ENCODE data around the gene ADGRE2.
"Not testable (repeated sequence)": the region's sequence is repeated elsewhere in the genome, so short reads cannot be mapped to it uniquely, and the experiment has no call there.

The ADGRE2 gene

DNA sequence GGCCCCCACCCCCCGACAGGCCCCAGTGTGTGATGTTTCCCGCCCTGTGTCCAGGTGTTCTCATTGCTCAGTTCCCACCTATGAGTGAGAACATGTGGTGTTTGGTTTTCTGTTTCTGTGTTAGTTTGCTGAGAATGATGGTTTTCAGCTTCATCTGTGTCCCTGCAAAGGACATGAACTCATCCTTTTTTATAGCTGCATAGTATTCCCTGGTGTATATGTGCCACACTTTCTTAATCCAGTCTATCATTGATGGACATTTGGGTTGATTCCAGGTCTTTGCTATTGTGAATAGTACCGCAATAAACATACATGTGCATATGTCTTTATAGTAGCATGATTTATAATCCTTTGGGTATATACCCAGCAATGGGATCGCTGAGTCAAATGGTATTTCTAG is 715 bp downstream of the ADGRE2 start:
- not testable (repeated sequence) for DNase-seq

DNA sequence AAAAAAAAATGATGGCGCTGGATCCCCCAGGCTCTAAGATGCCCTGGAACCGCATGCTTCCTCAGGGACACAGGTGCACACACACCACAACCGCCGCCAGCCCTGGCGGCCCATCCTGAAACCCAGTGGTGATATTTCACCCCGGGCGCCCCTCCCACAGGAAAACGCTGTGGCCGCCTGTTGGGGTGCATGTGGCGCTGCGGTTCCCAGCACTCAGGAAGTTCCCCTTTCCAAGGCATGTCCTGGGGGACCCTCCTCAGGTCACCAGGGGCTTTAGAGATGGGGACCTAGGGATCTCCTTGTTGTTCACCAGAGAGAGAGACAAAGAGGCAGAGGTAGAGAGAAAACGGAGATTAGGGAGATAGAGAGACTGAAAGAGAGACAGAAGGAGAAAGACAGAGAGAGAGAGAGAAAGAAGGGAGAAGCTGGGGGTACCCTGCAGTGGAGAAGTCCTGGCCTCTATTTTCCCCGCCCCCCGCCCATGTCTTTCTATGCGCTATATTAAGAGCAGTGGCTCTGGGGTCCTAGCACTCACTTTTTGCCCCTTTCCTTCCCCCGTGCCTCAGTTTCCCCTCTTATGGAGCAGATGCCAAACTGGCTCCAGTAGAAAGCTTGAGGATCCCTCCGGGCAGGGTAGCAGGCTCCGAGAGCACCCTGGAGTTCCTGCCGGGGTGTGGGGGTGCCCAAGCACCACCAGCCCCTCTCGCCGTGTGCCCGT is 2.3 kb downstream of the ADGRE2 start:
- DNase-seq = no peak

DNA sequence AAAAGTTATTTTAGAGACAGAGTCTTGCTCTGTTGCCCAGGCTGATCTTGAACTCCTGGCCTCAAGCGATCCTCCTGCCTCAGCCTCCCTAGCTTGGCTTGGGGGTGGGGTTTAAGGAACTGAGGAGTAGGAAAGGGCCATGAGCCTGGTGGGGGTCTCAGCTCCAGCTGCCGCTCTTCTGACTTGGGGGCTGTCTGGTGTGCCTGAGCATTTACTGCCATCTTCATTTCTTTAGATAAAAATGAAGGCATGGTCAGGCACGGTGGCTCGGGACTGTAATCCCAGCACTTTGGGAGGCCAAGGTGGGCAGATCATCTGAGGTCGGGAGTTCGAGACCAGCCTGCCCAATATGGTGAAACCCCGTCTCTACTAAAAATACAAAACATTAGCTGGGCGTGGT is 3.0 kb downstream of the ADGRE2 start:
- not testable (repeated sequence) for DNase-seq

DNA sequence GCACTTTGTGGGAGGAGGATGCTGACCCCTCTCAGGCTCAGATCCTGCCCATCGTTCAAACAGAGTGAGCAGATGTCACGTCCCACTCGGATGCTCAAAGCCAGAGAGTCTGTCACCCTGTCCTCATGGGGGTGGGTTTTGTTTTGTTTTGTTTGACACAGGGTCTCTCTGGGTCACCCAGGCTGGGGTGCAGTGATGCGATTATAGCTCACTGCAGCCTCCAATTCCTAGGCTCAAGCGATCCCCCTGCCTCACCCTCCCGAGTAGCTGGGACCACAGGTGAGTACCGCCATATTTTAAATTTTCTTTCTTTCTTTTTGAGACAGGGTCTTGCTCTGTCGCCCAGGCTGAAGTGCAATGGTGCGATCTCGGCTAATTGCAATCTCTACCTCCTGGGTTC is 4.0 kb downstream of the ADGRE2 start:
- DNase-seq = no peak

DNA sequence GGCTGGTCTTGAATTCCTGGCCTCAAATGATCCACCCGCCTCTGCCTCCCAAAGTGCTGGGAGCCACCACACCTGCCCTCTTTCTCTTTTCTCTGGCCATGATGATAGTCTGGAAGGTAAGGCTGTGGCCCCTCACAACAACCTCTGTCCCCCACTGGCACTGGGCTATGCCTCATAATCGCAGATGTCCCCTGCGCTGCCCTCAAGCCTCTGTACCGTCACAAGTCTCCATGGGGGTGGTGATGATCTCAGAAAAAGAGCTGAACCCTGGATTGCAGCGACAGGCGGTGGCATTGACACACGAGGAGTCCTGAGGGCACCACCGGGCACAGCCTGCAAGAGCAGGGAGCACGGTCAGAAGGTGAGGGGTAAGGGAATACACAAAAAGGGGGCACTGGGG is 4.6 kb downstream of the ADGRE2 start:
- not testable (repeated sequence) for DNase-seq

DNA sequence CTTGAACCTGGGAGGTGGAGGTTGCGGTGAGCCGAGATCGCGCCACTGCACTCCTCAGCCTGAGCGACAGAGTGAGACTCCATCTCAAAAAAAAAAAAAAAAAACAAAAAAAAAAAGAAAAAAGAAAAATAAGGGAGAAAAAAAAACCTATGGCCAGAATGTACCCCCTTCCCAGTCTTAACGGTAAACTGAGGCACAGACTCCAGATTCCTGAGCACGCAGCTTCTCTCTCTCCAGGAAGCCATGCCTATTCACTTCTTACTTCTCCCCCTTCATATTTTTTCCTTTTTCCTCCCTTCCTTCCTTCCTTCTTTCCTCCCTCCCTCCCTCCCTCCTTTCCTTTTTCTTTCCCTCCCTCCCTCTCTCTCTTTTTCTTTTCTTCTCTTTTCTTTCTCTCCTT is 5.4 kb downstream of the ADGRE2 start:
- DNase-seq = no peak

DNA sequence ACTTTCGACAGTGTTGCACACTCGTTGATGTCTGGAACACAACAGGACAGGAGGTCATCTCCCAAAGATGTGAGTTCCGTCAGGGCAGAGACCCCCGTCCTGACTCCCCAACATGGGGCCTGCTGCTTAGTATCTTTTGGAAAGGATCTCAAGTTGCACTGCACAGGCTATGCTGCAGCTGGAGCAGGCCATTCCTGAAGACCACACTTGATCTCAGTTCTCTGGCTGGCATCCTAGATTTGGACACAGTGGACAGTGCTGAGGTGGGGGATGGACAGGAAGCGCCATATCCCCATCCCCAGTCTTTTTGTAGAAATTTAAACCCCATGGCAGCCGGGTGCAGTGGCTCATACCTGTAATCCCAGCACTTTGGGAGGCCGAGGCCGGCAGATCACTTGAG is 5.9 kb downstream of the ADGRE2 start:
- DNase-seq = no peak

DNA sequence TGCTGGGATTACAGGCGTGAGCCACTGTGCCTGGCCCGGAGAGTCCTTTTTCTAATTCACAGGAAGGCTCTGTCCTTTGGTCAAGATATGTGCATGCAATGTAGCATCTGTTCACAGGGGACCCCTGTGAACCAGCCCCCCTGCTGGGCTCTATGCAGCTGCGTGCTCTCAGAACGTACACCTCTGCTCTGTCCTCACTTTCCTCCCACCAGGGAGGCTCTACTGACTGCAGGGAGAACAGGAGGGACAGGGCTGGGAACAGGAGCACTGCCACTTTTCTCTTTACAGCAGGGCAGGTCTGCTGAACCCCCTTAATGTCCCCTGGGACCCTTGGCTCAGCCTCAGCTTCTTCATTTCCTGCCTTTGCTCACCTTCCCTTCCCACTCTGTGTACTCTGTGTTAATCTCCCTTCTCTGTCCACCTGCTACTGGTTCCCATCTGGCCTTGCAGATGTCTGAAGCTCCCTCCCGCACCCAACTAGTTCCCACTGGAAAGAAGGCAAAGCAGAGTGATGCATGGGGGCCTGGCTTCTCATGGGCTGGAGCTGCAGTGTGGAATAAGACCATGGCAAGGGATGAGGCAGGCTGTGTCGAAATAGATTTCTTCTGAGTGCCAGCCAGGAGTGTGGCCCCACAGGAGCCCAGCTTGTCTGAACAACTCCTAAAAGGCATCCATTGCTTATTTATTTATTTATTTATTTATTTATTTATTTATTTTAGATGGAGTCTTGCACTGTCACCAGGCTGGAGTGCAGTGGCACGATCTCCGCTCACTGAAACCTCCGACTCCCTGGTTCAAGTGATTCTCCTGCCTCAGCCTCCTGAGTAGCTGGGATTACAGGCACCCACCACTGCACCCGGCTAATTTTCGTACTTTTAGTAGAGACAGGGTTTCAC is 7.2 kb downstream of the ADGRE2 start:
- no peak for DNase-seq

DNA sequence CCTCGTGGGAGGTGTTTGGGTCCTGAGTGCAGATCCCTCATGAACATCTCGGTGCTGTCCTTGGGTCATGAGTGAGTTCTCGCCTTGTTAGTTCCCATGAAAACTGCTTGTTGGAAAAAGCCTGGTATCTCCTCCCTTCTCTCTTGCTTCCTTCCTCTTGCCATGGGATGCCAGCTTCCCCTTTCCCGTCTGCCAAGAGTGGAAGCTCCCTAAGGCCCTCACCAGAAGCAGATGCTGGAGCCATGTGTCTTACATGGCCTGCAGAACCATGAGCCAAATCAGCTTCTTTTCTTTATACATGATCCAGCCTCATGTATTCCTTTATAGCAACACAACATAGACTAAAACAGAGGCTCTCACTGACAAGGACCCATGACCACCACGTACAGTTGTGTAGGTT is 8.2 kb downstream of the ADGRE2 start:
- DNase-seq = no peak

DNA sequence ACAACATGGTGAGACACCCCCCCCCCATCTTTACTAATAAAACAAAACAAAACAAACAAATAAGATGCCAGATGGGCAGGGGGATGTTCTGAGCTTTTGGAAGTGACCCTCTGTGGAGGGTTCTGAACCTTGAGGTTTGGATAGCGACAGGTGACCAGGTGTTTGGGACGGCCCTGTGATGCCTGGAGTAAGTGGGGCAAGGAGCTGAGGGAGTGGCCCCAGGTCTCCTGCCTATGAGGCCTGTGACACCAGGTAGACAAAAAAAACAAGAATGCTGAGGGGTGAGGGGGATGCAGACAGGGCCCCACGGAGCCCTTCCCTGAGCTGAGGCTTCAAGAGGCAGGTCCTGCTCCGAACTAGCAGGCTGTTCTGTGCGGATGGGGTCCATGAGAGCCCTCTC is 9.2 kb downstream of the ADGRE2 start:
- DNase-seq = no peak

DNA sequence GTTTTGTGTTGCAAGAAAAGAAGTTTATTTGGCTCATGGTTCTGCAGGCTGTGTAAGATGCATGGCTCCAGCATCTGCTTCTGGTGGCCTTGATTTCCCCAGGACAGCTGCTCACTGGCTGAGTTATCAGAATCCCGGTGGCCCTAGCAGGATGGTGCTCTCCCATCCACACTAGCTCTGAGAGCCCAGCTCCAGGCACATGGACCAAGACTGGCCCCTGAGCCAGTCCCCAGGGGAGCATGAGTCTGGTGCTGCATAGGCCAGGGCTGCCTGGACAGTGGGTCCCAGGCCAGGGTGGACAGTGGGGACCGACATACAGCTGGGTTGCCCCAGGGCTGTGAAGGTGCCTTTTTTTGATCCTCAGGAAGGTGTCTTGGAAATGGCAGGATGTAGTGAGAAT is 10.4 kb downstream of the ADGRE2 start:
- no peak for DNase-seq

DNA sequence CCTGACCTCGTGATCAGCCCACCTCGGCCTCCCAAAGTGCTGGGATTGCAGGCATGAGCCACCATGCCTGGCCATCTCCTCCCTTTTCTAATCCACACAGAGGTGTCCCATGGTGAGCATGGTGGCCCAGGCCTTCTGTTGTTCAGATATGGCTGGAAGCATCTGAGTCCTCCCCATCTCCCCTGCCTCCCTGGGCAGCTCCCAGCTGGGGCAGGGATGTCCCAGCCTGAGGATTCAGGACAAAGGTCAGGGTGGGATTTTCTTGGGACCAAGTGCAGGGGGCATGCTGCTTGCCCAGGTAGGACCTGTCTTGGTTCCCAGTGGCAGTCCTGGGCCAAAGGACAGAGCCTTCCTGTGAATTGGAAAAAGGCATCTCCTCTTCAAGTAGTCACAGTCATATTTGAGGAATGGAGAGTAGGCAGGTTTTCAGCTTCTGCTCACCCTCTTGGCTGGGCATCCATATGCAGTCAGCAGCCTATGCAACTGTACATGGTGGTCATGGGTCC is 10.8 kb downstream of the ADGRE2 start:
- no peak for DNase-seq

DNA sequence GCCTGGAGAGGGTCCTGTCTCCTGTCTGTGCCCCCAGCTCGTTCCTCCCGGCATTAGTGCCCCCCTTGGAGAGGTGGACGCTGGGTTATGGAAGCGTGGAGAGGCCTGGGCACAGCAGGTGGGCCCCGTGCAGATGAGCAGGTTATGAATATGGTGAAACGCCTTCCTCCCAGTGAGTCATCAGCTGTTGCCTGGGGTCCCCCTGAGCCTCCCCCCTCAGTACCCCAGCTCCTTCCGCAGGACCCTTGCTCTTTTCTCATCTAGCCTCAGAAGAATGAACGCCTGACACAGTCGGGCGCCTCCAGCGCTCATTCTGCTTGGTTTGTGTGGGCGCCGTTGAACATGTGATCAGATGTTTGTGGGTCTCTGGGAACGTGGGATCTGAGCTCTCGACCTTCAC is 12.5 kb downstream of the ADGRE2 start:
- DNase-seq = not testable (repeated sequence)

DNA sequence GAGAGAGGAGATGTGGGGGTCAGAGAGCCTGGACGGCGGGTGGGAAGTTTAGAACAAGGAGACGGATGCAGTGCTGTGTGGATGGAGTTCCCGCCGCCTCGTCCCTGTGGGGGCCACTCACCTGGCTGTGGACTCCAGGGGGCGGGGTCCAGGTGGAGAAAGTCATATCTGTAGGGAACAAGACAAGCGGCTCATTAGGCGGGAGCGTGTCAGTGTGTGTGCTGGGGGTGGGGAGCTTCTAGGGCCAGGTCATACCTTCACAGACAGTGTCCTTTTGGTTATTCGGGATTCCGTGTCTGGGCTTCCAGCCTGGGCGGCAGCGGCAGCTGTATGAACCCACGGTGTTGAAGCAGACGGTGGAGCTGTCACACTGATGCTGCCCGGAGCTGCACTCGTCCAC is 13.0 kb downstream of the ADGRE2 start:
- not testable (repeated sequence) for DNase-seq

DNA sequence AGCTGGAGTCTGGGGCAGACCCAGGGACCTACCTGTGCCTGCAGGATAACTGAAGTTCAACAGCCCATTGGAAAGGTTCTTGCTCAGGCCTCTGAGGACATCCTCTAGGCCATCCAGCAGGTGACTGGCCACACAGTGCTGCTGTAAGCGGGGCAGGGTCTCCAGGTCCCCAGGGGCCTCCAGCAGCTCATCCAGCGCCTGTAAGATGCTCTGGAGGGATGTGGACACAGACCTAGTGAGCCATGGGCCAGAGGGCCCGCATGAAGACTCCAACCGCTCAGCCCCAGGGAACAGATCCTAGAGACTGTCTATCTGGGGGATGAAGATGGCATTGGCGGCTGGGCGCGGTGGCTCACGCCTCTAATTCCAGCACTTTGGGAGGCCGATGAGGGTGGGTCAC is 14.0 kb downstream of the ADGRE2 start:
- no peak for DNase-seq

DNA sequence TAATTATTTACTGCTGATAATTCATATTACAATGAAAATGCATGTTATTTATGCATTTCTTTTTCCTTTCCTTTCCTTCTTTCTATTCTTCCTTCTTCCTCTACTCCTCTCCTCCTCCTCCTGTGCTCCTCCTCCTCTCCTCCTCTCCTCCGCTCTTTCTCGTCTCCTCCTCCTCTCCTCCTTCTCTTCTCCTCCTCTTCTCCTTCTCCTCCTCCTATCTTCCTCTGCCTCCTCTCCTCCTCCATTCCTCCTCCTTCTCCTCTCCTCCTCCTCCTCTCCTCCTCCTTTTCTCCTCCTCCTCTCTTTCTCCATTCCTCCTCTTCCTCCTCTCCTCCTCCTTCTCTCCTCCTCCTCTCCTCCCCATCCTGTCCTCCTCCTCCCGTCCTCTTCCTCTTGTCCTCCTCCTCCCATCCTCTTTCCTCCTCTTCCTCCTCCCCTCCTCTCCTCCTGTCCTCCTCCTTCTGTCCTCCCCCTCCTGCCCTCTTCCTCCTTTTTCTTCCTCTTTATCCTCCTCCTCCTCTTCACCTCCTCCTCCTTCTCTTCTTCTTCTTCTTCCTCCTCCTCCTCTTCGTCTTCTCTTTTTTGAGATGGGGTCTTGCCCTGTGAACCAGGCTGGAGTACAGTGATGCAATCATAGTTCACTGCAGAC is 14.7 kb downstream of the ADGRE2 start:
- no peak for DNase-seq

DNA sequence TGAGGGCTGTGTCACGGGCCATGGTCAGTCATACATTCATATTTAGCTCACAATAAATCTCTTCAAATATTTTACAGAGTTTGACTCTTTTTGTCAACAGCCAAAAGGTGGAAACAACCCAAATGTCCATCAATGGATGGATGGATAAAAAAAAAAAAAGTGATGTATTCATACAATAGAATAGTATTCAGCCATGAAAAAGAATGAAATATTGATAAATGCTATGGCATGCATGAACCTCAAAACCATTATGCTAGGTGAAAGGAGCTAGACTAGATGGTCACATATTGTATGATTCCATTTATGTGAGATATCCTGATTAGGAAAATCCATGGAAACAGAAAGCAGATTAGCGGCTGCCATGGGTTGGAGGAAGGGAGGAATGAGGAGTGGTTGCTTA is 16.2 kb downstream of the ADGRE2 start:
- no peak for DNase-seq

DNA sequence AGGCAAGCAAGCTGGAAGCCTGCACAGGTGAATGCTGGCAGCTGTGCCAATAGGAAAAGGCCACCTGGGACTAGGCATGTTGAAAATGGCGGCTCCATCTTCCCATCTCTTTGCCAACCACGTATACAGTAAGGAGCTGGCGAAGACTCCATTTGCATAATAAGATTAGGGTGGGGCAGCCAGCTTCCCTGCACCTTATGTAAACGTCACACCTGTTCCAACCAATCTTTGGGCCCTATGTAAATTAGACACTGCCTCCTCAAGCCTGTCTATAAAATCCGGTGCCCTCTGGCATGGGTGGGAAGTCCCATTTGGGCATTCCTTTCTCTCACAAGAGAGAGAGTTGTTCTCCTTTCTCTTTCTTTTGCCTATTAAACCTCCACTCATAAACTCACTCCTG is 16.8 kb downstream of the ADGRE2 start:
- no peak for DNase-seq

DNA sequence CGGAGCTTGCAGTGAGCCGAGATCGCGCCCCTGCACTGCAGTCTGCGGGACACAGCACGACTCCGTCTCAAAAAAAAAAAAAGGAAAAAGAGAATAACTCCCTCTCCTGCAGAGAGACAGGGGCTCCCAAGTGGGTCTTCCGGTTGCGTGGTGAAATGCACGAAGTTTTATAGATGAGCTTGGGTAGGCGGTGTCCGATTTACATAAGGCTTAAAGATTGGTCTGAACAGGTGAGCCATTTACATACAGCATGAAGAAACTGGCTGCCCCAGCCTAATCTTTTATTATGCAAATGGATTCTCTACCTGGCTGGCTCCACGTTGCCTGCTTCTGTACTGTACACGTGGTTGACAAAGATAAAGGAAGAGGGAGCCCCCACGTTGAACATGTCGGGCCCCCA is 19.5 kb downstream of the ADGRE2 start:
- no peak for DNase-seq

DNA sequence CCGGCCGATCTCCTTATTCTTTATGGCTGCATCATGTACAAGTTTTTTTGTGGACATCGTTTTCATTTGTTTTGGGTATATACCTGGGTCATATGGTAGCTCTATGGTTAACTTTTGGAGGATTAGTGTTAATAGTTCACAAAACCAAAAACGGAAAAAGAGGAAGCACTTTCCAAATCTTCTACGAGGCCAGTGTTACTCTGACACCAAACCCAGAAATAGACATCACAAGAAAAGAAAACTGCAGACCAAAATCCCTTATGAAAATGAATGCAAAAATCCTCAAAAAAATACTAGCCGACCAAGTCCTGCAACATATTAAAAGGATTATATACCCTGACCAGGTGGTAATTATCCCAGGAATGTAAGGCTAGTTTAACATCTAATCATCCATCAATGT is 29.8 kb downstream of the ADGRE2 start:
- DNase-seq = no peak

DNA sequence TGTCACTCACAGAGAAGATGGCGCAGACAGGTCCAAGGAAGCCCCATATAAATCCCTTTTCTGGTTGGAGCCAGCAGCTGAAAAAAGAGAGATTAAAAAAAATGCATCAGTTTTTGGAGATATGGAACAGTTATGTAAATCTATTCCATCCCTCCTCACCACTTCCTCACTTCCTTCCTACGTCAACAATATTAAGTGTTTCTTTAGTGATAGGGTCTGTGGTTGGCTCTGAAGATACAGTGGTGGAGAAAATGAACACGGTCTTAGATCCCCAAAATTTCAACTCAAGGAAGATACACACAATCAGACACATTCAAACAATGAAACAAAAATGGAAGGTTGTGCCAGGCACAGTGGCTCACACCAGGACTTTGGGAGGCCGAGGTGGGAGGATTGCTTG is 31.5 kb downstream of the ADGRE2 start:
- DNase-seq = no peak

DNA sequence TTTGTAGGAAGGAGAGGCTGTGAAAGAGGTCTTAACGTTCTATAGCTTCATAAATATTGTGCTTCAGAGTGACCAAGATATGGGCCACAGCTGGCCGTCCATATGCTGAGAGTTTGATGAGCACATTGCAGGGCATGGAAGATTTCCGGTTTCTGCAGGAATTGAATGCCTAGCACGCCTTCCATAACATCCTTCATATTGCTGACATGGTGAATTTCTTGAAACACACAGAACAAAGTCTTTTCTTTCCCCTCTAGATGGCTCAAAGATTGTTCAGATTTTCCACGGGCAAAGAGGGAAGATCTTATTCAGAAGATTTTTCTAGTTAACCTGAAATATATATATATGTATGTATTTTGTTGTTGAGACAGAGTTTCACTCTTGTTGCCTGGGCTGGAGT is 42.4 kb downstream of the ADGRE2 start:
- no peak for DNase-seq

DNA sequence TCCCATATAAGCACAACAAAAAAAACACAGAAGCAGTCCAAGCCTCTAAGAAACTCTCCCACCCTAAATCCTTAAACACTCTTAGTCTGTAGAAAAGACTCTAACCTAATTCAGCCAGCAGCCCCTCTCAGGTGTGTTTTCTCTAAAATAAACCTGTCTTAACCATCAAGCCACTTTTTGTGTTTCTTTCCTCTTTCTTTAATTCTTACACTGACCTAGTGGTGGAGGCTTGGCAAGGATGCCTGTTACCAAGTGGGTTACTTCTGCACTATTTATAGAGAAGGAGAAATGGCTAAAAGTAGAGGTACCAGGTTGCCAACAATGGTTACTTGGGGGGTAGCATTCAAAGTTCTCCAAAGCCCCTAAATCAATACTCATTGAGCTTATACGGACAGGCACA is 44.8 kb downstream of the ADGRE2 start:
- DNase-seq = no peak

DNA sequence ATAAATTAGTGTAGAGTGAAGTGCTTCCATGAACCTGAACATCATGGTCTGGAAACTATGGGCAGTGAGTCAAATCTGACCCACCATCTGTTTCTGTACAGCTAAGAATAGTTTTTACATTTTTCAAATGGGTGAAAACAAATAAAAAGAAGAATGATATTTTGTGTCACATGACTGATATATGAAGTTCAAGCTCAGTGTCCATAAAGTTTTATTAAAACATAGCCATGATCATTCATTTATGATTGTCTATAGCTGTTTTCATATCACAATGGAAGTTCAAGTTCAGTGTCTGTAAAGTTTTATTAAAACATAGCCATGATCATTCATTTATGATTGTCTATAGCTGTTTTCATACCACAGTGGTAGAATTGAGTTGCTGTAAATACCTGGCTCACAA is 45.9 kb downstream of the ADGRE2 start:
- no peak for DNase-seq

Data from right hindlimb (tissue), 1 donor.